ENCODE results near the gene KL. TPM values are rescaled to one million over a fixed set of nuclear protein-coding genes. Genes with fewer than 3 reads are reported as not detected.

KL gene
- total RNA-seq, 2 experiments from 2014 or later: 0.36 to 0.49 TPM

DNA sequence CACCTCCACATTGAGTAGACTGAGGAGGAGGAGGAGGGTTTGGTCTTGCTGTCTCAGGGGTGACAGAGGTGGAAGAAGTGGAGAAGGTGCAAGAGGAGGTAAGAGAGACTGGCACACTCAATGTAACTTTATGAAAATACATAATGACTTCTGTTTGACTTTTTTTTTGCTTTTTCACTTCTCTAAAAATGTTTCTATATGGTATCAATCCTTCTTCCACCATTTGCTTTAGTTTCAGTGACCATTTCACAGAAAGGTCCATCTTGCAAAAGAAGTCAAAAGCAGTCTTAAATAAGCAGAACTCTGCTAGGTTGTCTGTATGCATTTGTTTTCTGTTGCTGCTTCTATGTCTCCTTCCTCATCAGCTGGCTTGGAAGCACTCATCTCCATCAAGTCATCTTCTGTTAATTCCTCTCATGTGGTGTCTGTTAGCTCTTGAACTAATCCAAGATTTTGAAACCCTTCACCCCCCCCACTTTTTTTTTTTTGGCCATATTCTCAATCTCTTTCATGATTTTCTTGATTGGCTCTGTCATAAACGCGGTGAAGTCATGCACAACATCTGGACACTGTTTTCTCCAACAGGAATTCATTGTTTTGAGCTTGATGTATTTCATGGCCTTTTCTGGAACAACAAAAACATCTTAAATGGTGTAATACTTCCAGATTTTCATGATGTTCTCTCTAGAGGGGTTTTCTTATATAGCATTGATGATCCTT is 80.8 kb downstream of the KL start:
- Mint-ChIP-seq H3K4me3 (no peak overlapping the region), H3K36me3 (ENCODE audit: low read depth) (no peaks in the 10 kb centered on the region), H3K4me1 (ENCODE audit: low read depth) (no peaks in the 10 kb centered on the region), H3K9me3 (peaks cover 4% of the 10 kb centered on the region), H3K27ac (no peak overlapping the region), H3K27me3 (ENCODE audit: low read depth) (peaks cover 9% of the 10 kb centered on the region)
- intact Hi-C loops (cut with micrococcal nuclease): no loop called here
- DNase-seq: no peak
- CTCF ChIA-PET: no interaction called here

DNA sequence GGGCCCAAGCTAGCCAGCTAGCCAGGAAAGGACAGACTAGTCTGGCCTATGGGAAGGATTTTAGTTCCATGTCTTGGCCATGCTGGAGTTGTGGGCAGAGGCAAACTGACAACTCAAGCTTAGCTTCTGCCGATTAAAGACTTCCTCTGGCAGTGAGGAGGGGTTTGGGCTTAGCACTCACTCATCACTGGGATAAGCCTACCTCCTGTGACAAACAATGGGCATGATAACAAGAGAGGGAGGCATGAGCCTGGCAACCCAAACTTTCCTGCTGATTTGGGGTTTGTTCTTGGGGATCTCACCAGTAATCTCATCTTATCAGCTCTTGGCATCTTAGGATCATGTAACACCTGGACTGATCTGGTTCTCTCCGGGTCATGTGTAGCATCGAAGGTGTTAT is 83.6 kb downstream of the KL start:
- intact Hi-C loops (cut with micrococcal nuclease): no loop called here
- Mint-ChIP-seq H3K4me1 (ENCODE audit: low read depth) (no peaks in the 10 kb centered on the region), H3K27me3 (ENCODE audit: low read depth) (peaks cover 10% of the 10 kb centered on the region), H3K27ac (no peak overlapping the region), H3K9me3 (peaks cover 4% of the 10 kb centered on the region), H3K4me3 (no peak overlapping the region), H3K36me3 (ENCODE audit: low read depth) (no peaks in the 10 kb centered on the region)
- CTCF ChIA-PET: interaction anchor here (0.9 kb wide), 1 partner anchor 13 kb away, joined by 3 read pairs; no protein-coding TSS in a partner anchor
- no peak for DNase-seq

- Mint-ChIP-seq H3K9me3 (peaks cover 4% of the 10 kb centered on the region), H3K36me3 (ENCODE audit: low read depth) (no peaks in the 10 kb centered on the region), H3K27me3 (ENCODE audit: low read depth) (peaks cover 11% of the 10 kb centered on the region), H3K4me3 (no peak overlapping the region), H3K4me1 (ENCODE audit: low read depth) (no peaks in the 10 kb centered on the region), H3K27ac (no peak overlapping the region)
- CTCF ChIA-PET: no interaction called here
- DNase-seq: no peak
- intact Hi-C loops (cut with micrococcal nuclease): no loop called here
Measured at GRCh38 chr13:33100886-33101285, 84.7 kb downstream of the KL start.

DNA sequence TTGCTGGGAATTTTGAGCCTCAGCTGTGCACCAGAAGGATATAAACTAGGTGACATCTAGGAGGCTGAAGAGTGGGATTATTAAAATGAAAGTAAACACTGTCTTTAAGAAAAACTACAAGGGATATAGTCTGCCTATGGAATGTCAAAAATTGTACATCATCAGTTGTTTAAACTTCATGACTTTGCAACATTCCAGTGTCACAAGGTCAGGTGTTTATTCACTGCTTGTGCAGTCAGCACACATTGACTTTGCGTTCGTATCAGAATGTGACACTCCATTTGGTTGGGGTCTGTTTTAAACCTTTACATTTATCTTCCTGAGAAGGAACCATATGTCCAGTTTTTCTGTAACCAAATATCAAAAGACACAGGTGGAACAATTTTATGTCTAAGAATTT is 85.6 kb downstream of the KL start:
- intact Hi-C loops (cut with micrococcal nuclease): no loop called here
- CTCF ChIA-PET: no interaction called here

GRCh38 chr13:33103457-33103856 is 87.2 kb downstream of the KL start:
- Mint-ChIP-seq H3K27me3 (ENCODE audit: low read depth) (peaks cover 24% of the 10 kb centered on the region), H3K36me3 (ENCODE audit: low read depth) (no peaks in the 10 kb centered on the region), H3K4me1 (ENCODE audit: low read depth) (no peaks in the 10 kb centered on the region), H3K4me3 (no peak overlapping the region), H3K9me3 (peaks cover 2% of the 10 kb centered on the region), H3K27ac (no peak overlapping the region)
- no peak for DNase-seq
- CTCF ChIA-PET: no interaction called here
- intact Hi-C loops (cut with micrococcal nuclease): no loop called here

More for the DNA sequence above, 85.6 kb downstream of the KL start:
- Mint-ChIP-seq H3K27me3 (ENCODE audit: low read depth) (peaks cover 20% of the 10 kb centered on the region), H3K4me1 (ENCODE audit: low read depth) (no peaks in the 10 kb centered on the region), H3K4me3 (no peak overlapping the region), H3K36me3 (ENCODE audit: low read depth) (no peaks in the 10 kb centered on the region), H3K27ac (no peak overlapping the region), H3K9me3 (peaks cover 4% of the 10 kb centered on the region)
- DNase-seq: no peak

GRCh38 chr13:33105387-33106005 is 89.3 kb downstream of the KL start:
- Mint-ChIP-seq H3K27me3 (ENCODE audit: low read depth) (peaks cover 26% of the 10 kb centered on the region), H3K36me3 (ENCODE audit: low read depth) (no peaks in the 10 kb centered on the region), H3K4me1 (ENCODE audit: low read depth) (no peaks in the 10 kb centered on the region), H3K4me3 (no peak overlapping the region), H3K27ac (no peak overlapping the region), H3K9me3 (no peaks in the 10 kb centered on the region)
- intact Hi-C loops (cut with micrococcal nuclease): no loop called here
- no peak for DNase-seq
- CTCF ChIA-PET: no interaction called here

- H3K27ac Mint-ChIP-seq: no peak overlapping the region
- CTCF ChIA-PET: no interaction called here
- intact Hi-C loops (cut with micrococcal nuclease): no loop called here
- H3K36me3 Mint-ChIP-seq (ENCODE audit: low read depth): no peaks in the 10 kb centered on the region
- no peak for DNase-seq
- no peak overlapping the region for H3K4me3 Mint-ChIP-seq
- H3K9me3 Mint-ChIP-seq: no peaks in the 10 kb centered on the region
- no peaks in the 10 kb centered on the region for H3K4me1 Mint-ChIP-seq (ENCODE audit: low read depth)
- H3K27me3 Mint-ChIP-seq (ENCODE audit: low read depth): peaks cover 25% of the 10 kb centered on the region
Measured at GRCh38 chr13:33106656-33107360, 90.6 kb downstream of the KL start.

GRCh38 chr13:33107361-33107760 is 91.1 kb downstream of the KL start:
- intact Hi-C loops (cut with micrococcal nuclease): no loop called here
- H3K27me3 Mint-ChIP-seq (ENCODE audit: low read depth): peaks cover 25% of the 10 kb centered on the region
- no peaks in the 10 kb centered on the region for H3K36me3 Mint-ChIP-seq (ENCODE audit: low read depth)
- no peaks in the 10 kb centered on the region for H3K9me3 Mint-ChIP-seq
- DNase-seq: no peak
- H3K4me3 Mint-ChIP-seq: no peak overlapping the region
- CTCF ChIA-PET: no interaction called here
- H3K4me1 Mint-ChIP-seq (ENCODE audit: low read depth): no peaks in the 10 kb centered on the region
- no peak overlapping the region for H3K27ac Mint-ChIP-seq

GRCh38 chr13:33108620-33109019 is 92.4 kb downstream of the KL start:
- Mint-ChIP-seq H3K27me3 (ENCODE audit: low read depth) (peaks cover 30% of the 10 kb centered on the region), H3K36me3 (ENCODE audit: low read depth) (no peaks in the 10 kb centered on the region), H3K4me1 (ENCODE audit: low read depth) (no peaks in the 10 kb centered on the region), H3K4me3 (no peak overlapping the region), H3K27ac (no peak overlapping the region), H3K9me3 (no peaks in the 10 kb centered on the region)
- no peak for DNase-seq
- intact Hi-C loops (cut with micrococcal nuclease): no loop called here
- CTCF ChIA-PET: no interaction called here

DNA sequence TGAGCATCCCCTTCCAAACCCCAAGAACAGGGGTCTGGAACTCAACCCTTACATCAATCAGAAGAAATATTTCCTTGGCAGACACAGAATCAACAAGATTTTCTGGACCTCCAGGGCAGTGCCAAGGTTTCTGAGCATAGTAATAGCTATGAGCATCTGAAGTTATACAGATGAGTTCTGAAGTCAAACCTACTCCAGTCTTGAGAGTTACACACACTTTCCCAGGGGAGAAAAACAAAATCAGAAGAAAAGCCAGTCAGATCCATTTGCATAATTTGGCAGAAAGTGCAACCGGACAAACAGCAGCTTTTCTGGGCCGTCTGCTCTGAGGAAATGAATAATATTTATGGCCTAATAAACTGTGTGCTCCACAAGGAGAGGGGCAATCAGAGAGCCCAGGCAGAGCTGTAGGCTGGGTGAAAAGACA is 93.1 kb downstream of the KL start:
- CTCF ChIA-PET: no interaction called here
- DNase-seq: no peak
- Mint-ChIP-seq H3K4me1 (ENCODE audit: low read depth) (no peaks in the 10 kb centered on the region), H3K36me3 (ENCODE audit: low read depth) (no peaks in the 10 kb centered on the region), H3K27me3 (ENCODE audit: low read depth) (peaks cover 27% of the 10 kb centered on the region), H3K4me3 (no peak overlapping the region), H3K9me3 (no peaks in the 10 kb centered on the region), H3K27ac (no peak overlapping the region)
- intact Hi-C loops (cut with micrococcal nuclease): no loop called here

DNA sequence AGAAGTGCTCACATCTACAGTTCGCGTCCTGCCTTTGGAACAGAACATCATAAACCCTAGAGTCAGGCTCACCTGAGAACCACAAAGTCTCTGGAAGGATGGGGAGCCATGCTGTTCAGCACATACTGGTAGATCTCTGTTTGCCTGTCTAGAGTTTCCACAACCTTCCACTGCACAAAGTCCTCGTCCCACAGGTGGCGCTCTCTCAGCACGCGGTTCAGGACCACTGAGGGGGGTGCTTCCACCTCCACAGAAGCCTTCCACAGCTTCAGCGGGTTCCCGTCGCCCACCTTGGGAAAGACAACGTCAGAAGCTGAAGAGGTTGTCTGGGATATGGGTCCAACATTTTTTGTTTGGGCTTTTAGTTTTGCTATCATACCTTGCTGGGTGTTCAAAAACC is 93.6 kb downstream of the KL start:
- no peak overlapping the region for H3K27ac Mint-ChIP-seq
- intact Hi-C loops (cut with micrococcal nuclease): no loop called here
- H3K4me1 Mint-ChIP-seq (ENCODE audit: low read depth): no peaks in the 10 kb centered on the region
- no peak for DNase-seq
- H3K9me3 Mint-ChIP-seq: no peaks in the 10 kb centered on the region
- H3K36me3 Mint-ChIP-seq (ENCODE audit: low read depth): no peaks in the 10 kb centered on the region
- peaks cover 27% of the 10 kb centered on the region for H3K27me3 Mint-ChIP-seq (ENCODE audit: low read depth)
- H3K4me3 Mint-ChIP-seq: no peak overlapping the region
- CTCF ChIA-PET: no interaction called here

DNA sequence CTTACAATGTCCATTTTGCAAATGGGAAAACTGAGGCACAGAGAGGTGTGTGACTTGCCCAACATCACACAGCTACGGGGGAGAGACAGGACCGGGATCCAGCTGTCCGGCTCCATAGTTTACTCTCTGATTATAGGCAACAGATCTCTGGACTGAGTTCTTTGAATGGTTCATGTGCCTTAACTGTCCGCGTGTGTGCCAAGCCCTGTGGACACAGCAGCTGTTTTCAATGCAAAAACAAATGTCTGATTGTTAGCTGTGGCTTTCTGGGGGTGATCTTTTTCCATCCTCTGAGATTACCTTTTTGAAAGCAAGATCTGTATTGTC is 94.1 kb downstream of the KL start:
- no peak for DNase-seq
- Mint-ChIP-seq H3K27me3 (ENCODE audit: low read depth) (peaks cover 26% of the 10 kb centered on the region), H3K9me3 (no peaks in the 10 kb centered on the region), H3K4me1 (ENCODE audit: low read depth) (no peaks in the 10 kb centered on the region), H3K27ac (no peak overlapping the region), H3K4me3 (no peak overlapping the region), H3K36me3 (ENCODE audit: low read depth) (no peaks in the 10 kb centered on the region)
- CTCF ChIA-PET: no interaction called here
- intact Hi-C loops (cut with micrococcal nuclease): no loop called here
